IPS DF 6.9 (cell line): ENCODE data around the gene CNPY4.

Experiments
- DNase-seq: peaks from one replicate; pipeline ENCODE4 v3.0.0-alpha.2; 2013; ENCODE audit warnings: low read depth, low spot score
- H3K27ac ChIP-seq: one replicate; pipeline ENCODE4 v1.5.1; 2013; ENCODE audit warnings: low read length, control low read depth
- H3K27me3 ChIP-seq: 2 replicates; pipeline ENCODE4 v1.6.1; 2013; ENCODE audit warnings: mild to moderate bottlenecking, low read length; ENCODE audit not compliant: control insufficient read depth, insufficient read depth
- H3K36me3 ChIP-seq: 2 replicates; pipeline ENCODE4 v1.6.1; 2013; ENCODE audit warnings: low read length; ENCODE audit not compliant: control insufficient read depth, insufficient read depth
- H3K4me1 ChIP-seq: 2 replicates; pipeline ENCODE4 v1.6.1; 2013; ENCODE audit warnings: low read length; ENCODE audit not compliant: control insufficient read depth, insufficient read depth
- H3K4me3 ChIP-seq: 2 replicates; pipeline ENCODE4 v1.5.1; 2013; ENCODE audit warnings: mild to moderate bottlenecking, low read length
- H3K9me3 ChIP-seq: 2 replicates; pipeline ENCODE4 v1.6.1; 2013; ENCODE audit warnings: low read length, inconsistent platforms; ENCODE audit not compliant: control insufficient read depth, insufficient read depth
- WGBS: extraction: QIAGEN DNeasy Blood & Tissue Kit; methylation state at CpG from one replicate; pipeline ENCODE4 v1.1.7; 2013; ENCODE audit warnings: mixed read lengths, missing lambda C conversion rate; ENCODE audit not compliant: insufficient read length, insufficient coverage; 5-methylcytosine and 5-hydroxymethylcytosine counted together

Gene CNPY4

GRCh38 chr7:100102950-100103840, 16.2 kb upstream of the CNPY4 start:
- H3K36me3 ChIP-seq = peaks cover 34% of the 10 kb centered on the region
- WGBS = no CpG with 5 or more reads among the region's 17 CpGs
- H3K4me1 ChIP-seq = no peaks in the 10 kb centered on the region; the same call in 1 of the 2 replicates
- no peaks in the 10 kb centered on the region for H3K27me3 ChIP-seq
- no peak for DNase-seq
- H3K9me3 ChIP-seq = no peaks in the 10 kb centered on the region
- no peak overlapping the region for H3K4me3 ChIP-seq
- H3K27ac ChIP-seq = no peak overlapping the region

- no peaks in the 10 kb centered on the region for H3K27me3 ChIP-seq
- H3K9me3 ChIP-seq = no peaks in the 10 kb centered on the region
- H3K4me3 ChIP-seq = no peak overlapping the region
- H3K36me3 ChIP-seq = peaks cover 21% of the 10 kb centered on the region; the same call in 1 of the 2 replicates
- no peak for DNase-seq
- no CpG with 5 or more reads among the region's 4 CpGs for WGBS
- H3K27ac ChIP-seq = no peak overlapping the region
- H3K4me1 ChIP-seq = no peaks in the 10 kb centered on the region
Observed at GRCh38 chr7:100105534-100105933, 13.9 kb upstream of the CNPY4 start.

- Histone ChIP-seq H3K27ac (no peak overlapping the region), H3K4me1 (no peaks in the 10 kb centered on the region), H3K27me3 (no peaks in the 10 kb centered on the region), H3K36me3 (peaks cover 27% of the 10 kb centered on the region), H3K9me3 (no peaks in the 10 kb centered on the region), H3K4me3 (no peak overlapping the region)
- no CpG with 5 or more reads among the region's 17 CpGs for WGBS
- no peak for DNase-seq
Observed at GRCh38 chr7:100106633-100107032, 12.8 kb upstream of the CNPY4 start.

- Histone ChIP-seq H3K27ac (no peak overlapping the region), H3K9me3 (no peaks in the 10 kb centered on the region), H3K4me1 (no peaks in the 10 kb centered on the region), H3K27me3 (no peaks in the 10 kb centered on the region), H3K36me3 (peaks cover 33% of the 10 kb centered on the region), H3K4me3 (no peak overlapping the region)
- WGBS = no CpG with 5 or more reads among the region's 25 CpGs
- DNase-seq = no peak
Observed at GRCh38 chr7:100107125-100107737, 12.2 kb upstream of the CNPY4 start.

GRCh38 chr7:100107890-100108289, 11.5 kb upstream of the CNPY4 start:
- H3K36me3 ChIP-seq = peaks cover 33% of the 10 kb centered on the region
- no peak for DNase-seq
- H3K27ac ChIP-seq = no peak overlapping the region
- H3K4me1 ChIP-seq = no peaks in the 10 kb centered on the region
- H3K4me3 ChIP-seq = no peak overlapping the region
- H3K9me3 ChIP-seq = no peaks in the 10 kb centered on the region
- WGBS = no CpG with 5 or more reads among the region's 11 CpGs
- H3K27me3 ChIP-seq = no peaks in the 10 kb centered on the region

- H3K9me3 ChIP-seq = no peaks in the 10 kb centered on the region
- H3K4me3 ChIP-seq = no peak overlapping the region
- H3K4me1 ChIP-seq = no peaks in the 10 kb centered on the region
- H3K36me3 ChIP-seq = peaks cover 40% of the 10 kb centered on the region
- WGBS = no CpG with 5 or more reads among the region's 12 CpGs
- H3K27me3 ChIP-seq = no peaks in the 10 kb centered on the region
- no peak for DNase-seq
- H3K27ac ChIP-seq = no peak overlapping the region
Observed at GRCh38 chr7:100109521-100110163, 9.8 kb upstream of the CNPY4 start.

GRCh38 chr7:100111156-100111555, 8.3 kb upstream of the CNPY4 start:
- H3K9me3 ChIP-seq = no peaks in the 10 kb centered on the region
- no peak overlapping the region for H3K4me3 ChIP-seq
- DNase-seq = no peak
- H3K36me3 ChIP-seq = peaks cover 36% of the 10 kb centered on the region
- no peaks in the 10 kb centered on the region for H3K27me3 ChIP-seq
- no CpG with 5 or more reads among the region's 7 CpGs for WGBS
- H3K4me1 ChIP-seq = no peaks in the 10 kb centered on the region
- no peak overlapping the region for H3K27ac ChIP-seq

- no CpG with 5 or more reads among the region's 13 CpGs for WGBS
- peaks cover 31% of the 10 kb centered on the region for H3K36me3 ChIP-seq
- H3K27me3 ChIP-seq = no peaks in the 10 kb centered on the region
- no peaks in the 10 kb centered on the region for H3K4me1 ChIP-seq
- H3K4me3 ChIP-seq = no peak overlapping the region
- H3K27ac ChIP-seq = no peak overlapping the region
- no peaks in the 10 kb centered on the region for H3K9me3 ChIP-seq
- DNase-seq = no peak
Observed at GRCh38 chr7:100111914-100112313, 7.5 kb upstream of the CNPY4 start.

- Histone ChIP-seq H3K4me3 (no peak overlapping the region), H3K36me3 (peaks cover 19% of the 10 kb centered on the region), H3K9me3 (no peaks in the 10 kb centered on the region), H3K27me3 (no peaks in the 10 kb centered on the region), H3K27ac (no peak overlapping the region), H3K4me1 (no peaks in the 10 kb centered on the region)
- no CpG with 5 or more reads among the region's 7 CpGs for WGBS
- DNase-seq = no peak
Observed at GRCh38 chr7:100115026-100115425, 4.4 kb upstream of the CNPY4 start.

GRCh38 chr7:100118388-100119071, 904 bp upstream of the CNPY4 start:
- Histone ChIP-seq H3K4me1 (no peaks in the 10 kb centered on the region), H3K36me3 (peaks cover 3% of the 10 kb centered on the region; the same call in 1 of the 2 replicates), H3K4me3 (peak overlapping the region; percentile 91), H3K27me3 (no peaks in the 10 kb centered on the region), H3K9me3 (no peaks in the 10 kb centered on the region), H3K27ac (no peak overlapping the region)
- DNase-seq = no peak
- WGBS = no CpG with 5 or more reads among the region's 18 CpGs
